CD4-positive, alpha-beta T cell (primary cell): ENCODE data around the gene PRR14. TPM values are rescaled to one million over a fixed set of nuclear protein-coding genes. Genes with fewer than 3 reads are reported as not detected.

Experiments
- ATAC-seq: fragments of 200-7000 bp; cut with Tn5 transposase; one replicate; pipeline ENCODE4 v1.10.0; 2022; ENCODE audit warnings: mild to moderate bottlenecking; ENCODE audit not compliant: poor library complexity
- CTCF ChIA-PET: fragments of 350-600 bp; sonication (Branson Sonifier 250); formaldehyde crosslinking; loops from one replicate; lab custom pipeline; 2021; ENCODE audit warnings: antibody characterized with exemption, inconsistent platforms; lab: Charles Lee
- POLR2A ChIA-PET: fragments of 350-600 bp; sonication (Branson Sonifier 250); formaldehyde crosslinking; loops from one replicate; lab custom pipeline; 2021; ENCODE audit warnings: antibody characterized with exemption, inconsistent platforms; lab: Charles Lee
- DNase-seq, 14 experiments: peaks; one replicate each; pipeline ENCODE4 v3.0.0-alpha.2; 2013 to 2020; ENCODE audit warnings: mixed read lengths in 2 of 14
- H3K27ac ChIP-seq, 2 donors: one replicate each; pipeline versions ENCODE4 v1.5.1 to v1.7.0; 2013; ENCODE audit warnings: low read length in 2 of 2, low read depth in 1 of 2, mild to moderate bottlenecking in 1 of 2
- H3K27me3 ChIP-seq, 2 experiments: 1 replicate in 1 of 2; 2 replicates in 1 of 2; pipeline versions ENCODE4 v1.6.1 to v1.7.0; 2013; ENCODE audit warnings: low read length in 2 of 2, control low read depth in 1 of 2, mild to moderate bottlenecking in 1 of 2, moderate library complexity in 1 of 2; ENCODE audit not compliant: insufficient read depth in 2 of 2, control insufficient read depth in 1 of 2
- H3K36me3 ChIP-seq: one replicate; pipeline ENCODE4 v1.6.1; 2013; ENCODE audit warnings: low read length, control low read depth; ENCODE audit not compliant: insufficient read depth
- H3K4me1 ChIP-seq: one replicate; pipeline ENCODE4 v1.6.1; 2013; ENCODE audit warnings: low read length, control low read depth; ENCODE audit not compliant: insufficient read depth
- H3K4me3 ChIP-seq: one replicate; pipeline ENCODE4 v1.5.1; 2013; ENCODE audit warnings: mild to moderate bottlenecking, low read length, moderate library complexity
- H3K9me3 ChIP-seq, 2 experiments: 1 replicate in 1 of 2; 2 replicates in 1 of 2; pipeline versions ENCODE4 v1.6.1 to v1.7.0; 2013; ENCODE audit warnings: low read length in 2 of 2, mild to moderate bottlenecking in 2 of 2, control low read depth in 1 of 2, moderate library complexity in 1 of 2; ENCODE audit not compliant: control insufficient read depth in 1 of 2, insufficient read depth in 1 of 2
- H3K27ac Mint-ChIP-seq: one replicate; pipeline ENCODE4 v1.8.0; 2020; ENCODE audit warnings: mixed read lengths
- H3K27me3 Mint-ChIP-seq: one replicate; pipeline ENCODE4 v1.8.0; 2021; ENCODE audit warnings: mixed read lengths
- H3K36me3 Mint-ChIP-seq: one replicate; pipeline ENCODE4 v1.8.0; 2021; ENCODE audit warnings: low read depth, mixed read lengths
- H3K4me1 Mint-ChIP-seq: one replicate; pipeline ENCODE4 v1.8.0; 2021; ENCODE audit warnings: low read depth, mixed read lengths
- H3K4me3 Mint-ChIP-seq: one replicate; pipeline ENCODE4 v1.8.0; 2020; ENCODE audit warnings: mild to moderate bottlenecking, mixed read lengths
- H3K9me3 Mint-ChIP-seq: one replicate; pipeline ENCODE4 v1.8.0; 2020; ENCODE audit warnings: mixed read lengths
- intact Hi-C, 2 experiments: fragments of 100-400 bp; cut with DNase I in 1 of 2; cut with micrococcal nuclease in 1 of 2; formaldehyde crosslinking; loops; one replicate each; pipeline versions ENCODE4 v1.15.1 to v1.9.0; 2023 to 2025; cut with DNase I, micrococcal nuclease
- total RNA-seq, 174 experiments: library from RNA in 2 of 174; stranded (reverse) in 2 of 174; gene quantifications; one replicate each; pipeline ENCODE4 v1.2.3 and lab custom pipeline; 2021 to 2026
- TF ChIP-seq, protein P1 (sequence below): fragments of 200-600 bp; IDR thresholded peaks from one replicate; pipeline ENCODE4 v1.8.0; 2022; ENCODE audit warnings: antibody characterized with exemption, mild to moderate bottlenecking

Gene PRR14
- total RNA-seq, 2 experiments from 2014 or later, result 50.2 to 51.7 TPM

DNA sequence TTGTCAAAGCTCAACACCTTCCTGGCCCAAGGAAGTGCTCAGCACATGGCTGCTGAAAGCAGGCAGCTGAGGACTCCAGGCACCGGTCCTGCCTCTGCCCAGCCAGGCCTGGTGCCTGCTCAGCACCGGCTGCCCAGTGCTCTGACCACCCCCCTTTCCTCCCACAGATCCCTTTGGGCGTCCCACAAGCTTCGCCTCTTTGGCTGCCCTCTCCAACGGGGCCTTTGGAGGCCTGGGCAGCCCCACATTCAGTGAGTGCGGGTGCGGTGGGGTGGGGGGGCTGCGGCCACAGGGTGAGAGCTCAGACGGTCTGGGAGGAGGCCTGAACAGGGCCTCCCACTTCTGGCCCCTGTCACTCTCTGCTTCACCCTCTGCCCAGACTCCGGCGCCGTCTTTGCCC, 17.6 kb downstream of the PRR14 start:
- peak overlapping the region; percentile 34 for H3K4me3 Mint-ChIP-seq
- H3K36me3 Mint-ChIP-seq, result peaks cover 52% of the 10 kb centered on the region
- peaks cover 20% of the 10 kb centered on the region for H3K4me1 ChIP-seq
- CTCF ChIA-PET, result no interaction called here
- H3K9me3 ChIP-seq, result no peaks in the 10 kb centered on the region
- peaks cover 6% of the 10 kb centered on the region for H3K4me1 Mint-ChIP-seq
- ATAC-seq (no peak), DNase-seq (peak in 1 of 14 experiments; percentile 25)
- H3K27me3 Mint-ChIP-seq, result no peaks in the 10 kb centered on the region
- H3K36me3 ChIP-seq, result peaks cover 72% of the 10 kb centered on the region
- H3K9me3 Mint-ChIP-seq, result no peaks in the 10 kb centered on the region
- no peak overlapping the region for H3K4me3 ChIP-seq
- H3K27ac Mint-ChIP-seq, result no peak overlapping the region
- H3K27me3 ChIP-seq, result no peaks in the 10 kb centered on the region
- no peak overlapping the region for H3K27ac ChIP-seq
- POLR2A ChIA-PET, result interaction anchor here (2.4 kb wide), 1 partner anchor 10 kb away, joined by 9 read pairs; the partner anchor contains the start of gene FBRS
- intact Hi-C loops, result no loop called here
- TF ChIP-seq, protein P1, sequence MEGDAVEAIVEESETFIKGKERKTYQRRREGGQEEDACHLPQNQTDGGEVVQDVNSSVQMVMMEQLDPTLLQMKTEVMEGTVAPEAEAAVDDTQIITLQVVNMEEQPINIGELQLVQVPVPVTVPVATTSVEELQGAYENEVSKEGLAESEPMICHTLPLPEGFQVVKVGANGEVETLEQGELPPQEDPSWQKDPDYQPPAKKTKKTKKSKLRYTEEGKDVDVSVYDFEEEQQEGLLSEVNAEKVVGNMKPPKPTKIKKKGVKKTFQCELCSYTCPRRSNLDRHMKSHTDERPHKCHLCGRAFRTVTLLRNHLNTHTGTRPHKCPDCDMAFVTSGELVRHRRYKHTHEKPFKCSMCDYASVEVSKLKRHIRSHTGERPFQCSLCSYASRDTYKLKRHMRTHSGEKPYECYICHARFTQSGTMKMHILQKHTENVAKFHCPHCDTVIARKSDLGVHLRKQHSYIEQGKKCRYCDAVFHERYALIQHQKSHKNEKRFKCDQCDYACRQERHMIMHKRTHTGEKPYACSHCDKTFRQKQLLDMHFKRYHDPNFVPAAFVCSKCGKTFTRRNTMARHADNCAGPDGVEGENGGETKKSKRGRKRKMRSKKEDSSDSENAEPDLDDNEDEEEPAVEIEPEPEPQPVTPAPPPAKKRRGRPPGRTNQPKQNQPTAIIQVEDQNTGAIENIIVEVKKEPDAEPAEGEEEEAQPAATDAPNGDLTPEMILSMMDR, result no peak

DNA sequence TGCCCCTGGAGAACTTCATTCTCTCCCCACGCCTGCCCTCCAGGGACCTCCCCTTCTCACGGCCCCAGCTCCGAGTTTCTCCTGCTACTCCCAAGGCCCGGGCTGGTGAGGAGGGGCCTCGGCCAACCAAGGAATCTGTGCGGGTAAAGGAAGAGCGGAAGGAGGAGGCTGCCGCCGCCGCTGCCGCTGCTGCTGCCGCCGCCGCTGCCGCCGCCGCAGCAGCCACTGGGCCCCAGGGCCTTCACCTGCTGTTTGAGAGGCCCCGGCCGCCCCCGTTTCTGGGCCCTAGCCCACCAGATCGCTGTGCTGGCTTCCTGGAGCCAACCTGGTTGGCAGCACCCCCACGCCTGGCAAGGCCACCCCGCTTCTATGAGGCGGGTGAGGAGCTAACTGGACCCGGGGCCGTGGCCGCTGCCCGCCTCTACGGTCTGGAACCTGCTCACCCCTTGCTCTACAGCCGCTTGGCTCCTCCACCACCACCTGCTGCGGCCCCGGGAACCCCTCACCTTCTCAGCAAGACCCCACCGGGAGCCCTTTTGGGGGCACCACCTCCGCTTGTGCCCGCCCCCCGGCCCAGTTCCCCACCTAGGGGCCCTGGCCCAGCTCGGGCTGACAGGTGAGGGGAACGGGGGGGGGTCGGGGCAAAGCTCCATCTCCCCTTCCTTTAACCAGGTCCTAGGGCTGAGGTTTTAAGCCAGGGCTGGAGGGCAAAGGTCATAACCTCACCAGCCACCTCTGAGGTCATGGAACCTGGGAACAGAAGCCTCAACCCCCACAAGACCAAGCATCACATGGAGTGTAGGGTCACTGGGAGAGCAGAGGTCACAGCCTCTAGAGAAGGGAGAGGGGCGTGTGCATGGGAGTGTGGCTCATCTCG, 18.5 kb downstream of the PRR14 start:
- Mint-ChIP-seq H3K36me3 (peaks cover 45% of the 10 kb centered on the region), H3K4me3 (no peak overlapping the region), H3K9me3 (no peaks in the 10 kb centered on the region), H3K27ac (no peak overlapping the region), H3K27me3 (no peaks in the 10 kb centered on the region), H3K4me1 (no peaks in the 10 kb centered on the region)
- ChIA-PET POLR2A (interaction anchor here (2.4 kb wide), 1 partner anchor 10 kb away, joined by 9 read pairs; the partner anchor contains the start of gene FBRS), CTCF (no interaction called here)
- intact Hi-C loops, result no loop called here
- Histone ChIP-seq H3K27ac (no peak overlapping the region), H3K4me3 (no peak overlapping the region), H3K9me3 (no peaks in the 10 kb centered on the region), H3K27me3 (no peaks in the 10 kb centered on the region), H3K36me3 (peaks cover 65% of the 10 kb centered on the region), H3K4me1 (peaks cover 14% of the 10 kb centered on the region)
- ATAC-seq, result no peak
- DNase-seq, result peak in 1 of 14 experiments; percentile 23
- TF ChIP-seq, protein P1, result no peak

DNA sequence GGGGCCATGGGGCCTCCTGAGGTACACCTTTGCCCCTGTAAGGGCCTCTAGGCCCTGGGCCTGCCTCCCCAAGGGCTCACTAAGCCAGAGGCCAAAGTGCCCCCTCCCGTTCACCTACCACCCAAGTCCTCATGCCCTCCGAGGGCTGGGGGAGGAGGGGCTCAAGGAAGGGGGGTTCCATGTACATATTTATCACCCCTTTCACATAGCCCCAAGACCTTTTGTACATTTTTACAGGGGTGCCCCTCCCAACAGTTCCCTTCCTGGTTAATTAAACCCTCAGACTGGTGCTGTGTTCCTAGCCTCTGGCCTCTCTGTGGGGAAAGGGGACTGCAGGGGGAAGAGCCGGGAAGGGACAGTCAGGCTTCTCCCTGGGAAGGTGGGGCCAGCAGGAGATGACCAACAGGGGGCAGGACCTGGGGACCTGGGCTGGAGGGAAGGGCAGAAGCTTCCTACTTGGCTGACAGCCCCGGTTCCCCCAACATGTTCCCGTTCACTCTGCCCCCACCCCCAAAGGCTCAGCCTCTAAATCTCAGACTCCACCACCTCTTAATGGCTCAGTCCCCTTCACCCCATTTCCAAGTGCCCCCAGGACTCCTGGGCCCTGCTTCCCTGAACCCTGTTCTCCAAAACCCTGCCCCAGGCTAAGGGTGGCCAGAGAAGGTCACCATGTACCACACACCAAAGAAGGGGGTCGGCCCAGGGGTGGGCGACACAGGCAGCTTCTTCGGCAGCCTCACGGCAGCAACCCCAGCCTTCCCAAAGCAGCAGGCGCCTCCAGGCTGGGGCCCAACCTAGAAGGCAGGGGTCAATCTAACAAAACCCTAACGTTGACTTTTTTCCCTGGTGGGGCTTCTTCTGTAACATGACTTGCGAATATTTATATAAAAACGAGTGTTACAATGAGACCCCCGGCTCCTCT, 19.4 kb downstream of the PRR14 start:
- intact Hi-C loops, result no loop called here
- Histone ChIP-seq H3K36me3 (peaks cover 56% of the 10 kb centered on the region), H3K9me3 (no peaks in the 10 kb centered on the region), H3K4me3 (no peak overlapping the region), H3K27ac (no peak overlapping the region), H3K27me3 (no peaks in the 10 kb centered on the region), H3K4me1 (peaks cover 6% of the 10 kb centered on the region)
- H3K4me1 Mint-ChIP-seq, result no peaks in the 10 kb centered on the region
- peaks cover 40% of the 10 kb centered on the region for H3K36me3 Mint-ChIP-seq
- DNase-seq (peak in 1 of 14 experiments; percentile 28), ATAC-seq (no peak)
- TF ChIP-seq, protein P1, result no peak
- no peak overlapping the region for H3K4me3 Mint-ChIP-seq
- CTCF ChIA-PET, result no interaction called here
- no peak overlapping the region for H3K27ac Mint-ChIP-seq
- H3K27me3 Mint-ChIP-seq, result no peaks in the 10 kb centered on the region
- H3K9me3 Mint-ChIP-seq, result no peaks in the 10 kb centered on the region
- POLR2A ChIA-PET, result no interaction called here
